ENCODE data around the gene RANBP2. TPM values are rescaled to one million over a fixed set of nuclear protein-coding genes. Genes with fewer than 3 reads are reported as not detected.

RANBP2 gene
- total RNA-seq, 2 donors from 2014 or later: 77.8 to 96.2 TPM

- intact Hi-C loops (cut with DNase I): no loop called here
- Histone ChIP-seq H3K36me3 (no peaks in the 10 kb centered on the region), H3K9me3 (no peaks in the 10 kb centered on the region), H3K4me3 (no peak overlapping the region), H3K27me3 (replicated peaks; ENCODE audit: insufficient read depth) (no peaks in the 10 kb centered on the region), H3K27ac (no peak overlapping the region), H3K4me1 (replicated peaks) (no peaks in the 10 kb centered on the region)
- DNase-seq (ENCODE audit: low spot score): no peak
- WGBS: 85% methylated on average over 7 of the region's 7 CpGs
- TF ChIP-seq POLR2AphosphoS5 (IDR thresholded peaks at IDR 0.05): no peak
- TF ChIP-seq POLR2A (IDR thresholded peaks at IDR 0.05): no peak
- TF ChIP-seq, protein P1, sequence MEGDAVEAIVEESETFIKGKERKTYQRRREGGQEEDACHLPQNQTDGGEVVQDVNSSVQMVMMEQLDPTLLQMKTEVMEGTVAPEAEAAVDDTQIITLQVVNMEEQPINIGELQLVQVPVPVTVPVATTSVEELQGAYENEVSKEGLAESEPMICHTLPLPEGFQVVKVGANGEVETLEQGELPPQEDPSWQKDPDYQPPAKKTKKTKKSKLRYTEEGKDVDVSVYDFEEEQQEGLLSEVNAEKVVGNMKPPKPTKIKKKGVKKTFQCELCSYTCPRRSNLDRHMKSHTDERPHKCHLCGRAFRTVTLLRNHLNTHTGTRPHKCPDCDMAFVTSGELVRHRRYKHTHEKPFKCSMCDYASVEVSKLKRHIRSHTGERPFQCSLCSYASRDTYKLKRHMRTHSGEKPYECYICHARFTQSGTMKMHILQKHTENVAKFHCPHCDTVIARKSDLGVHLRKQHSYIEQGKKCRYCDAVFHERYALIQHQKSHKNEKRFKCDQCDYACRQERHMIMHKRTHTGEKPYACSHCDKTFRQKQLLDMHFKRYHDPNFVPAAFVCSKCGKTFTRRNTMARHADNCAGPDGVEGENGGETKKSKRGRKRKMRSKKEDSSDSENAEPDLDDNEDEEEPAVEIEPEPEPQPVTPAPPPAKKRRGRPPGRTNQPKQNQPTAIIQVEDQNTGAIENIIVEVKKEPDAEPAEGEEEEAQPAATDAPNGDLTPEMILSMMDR (IDR thresholded peaks at IDR 0.05): no peak
Observed at GRCh38 chr2:108803045-108803736, 83.9 kb downstream of the RANBP2 start.

GRCh38 chr2:108805032-108805431 is 85.8 kb downstream of the RANBP2 start:
- no peak overlapping the region for H3K27ac ChIP-seq
- WGBS: 57% methylated on average over 1 of the region's 1 CpG
- TF ChIP-seq, protein P1 (IDR thresholded peaks at IDR 0.05): no peak
- TF ChIP-seq POLR2AphosphoS5 (IDR thresholded peaks at IDR 0.05): no peak
- no peak for TF ChIP-seq POLR2A (IDR thresholded peaks at IDR 0.05)
- no peaks in the 10 kb centered on the region for H3K36me3 ChIP-seq
- intact Hi-C loops (cut with DNase I): no loop called here
- H3K4me1 ChIP-seq (replicated peaks): no peaks in the 10 kb centered on the region
- DNase-seq (ENCODE audit: low spot score): no peak
- no peak overlapping the region for H3K4me3 ChIP-seq
- H3K27me3 ChIP-seq (replicated peaks; ENCODE audit: insufficient read depth): no peaks in the 10 kb centered on the region
- no peaks in the 10 kb centered on the region for H3K9me3 ChIP-seq

DNA sequence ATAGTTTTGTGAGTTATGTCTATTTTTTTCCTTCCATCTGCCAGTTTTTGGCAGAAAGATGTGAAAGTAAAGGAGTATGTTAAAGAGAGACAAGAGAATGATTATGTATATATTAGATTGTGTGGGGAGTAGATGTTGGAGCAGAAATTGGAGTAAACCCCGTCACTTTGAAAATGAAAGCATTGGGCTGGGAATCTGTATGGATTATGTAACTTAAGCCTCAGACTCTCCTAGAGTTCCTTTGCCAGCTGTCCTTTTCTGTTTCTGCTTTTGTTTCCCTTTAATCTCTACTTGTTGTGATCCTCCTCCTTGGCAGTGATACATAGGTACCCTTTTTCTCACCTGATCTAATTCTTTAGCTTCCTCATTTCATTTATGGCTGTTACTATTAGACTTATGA is 86.5 kb downstream of the RANBP2 start:
- intact Hi-C loops (cut with DNase I): no loop called here
- 48% methylated on average over 1 of the region's 1 CpG for WGBS
- H3K27me3 ChIP-seq (replicated peaks; ENCODE audit: insufficient read depth): no peaks in the 10 kb centered on the region
- H3K36me3 ChIP-seq: no peaks in the 10 kb centered on the region
- no peak overlapping the region for H3K27ac ChIP-seq
- no peak overlapping the region for H3K4me3 ChIP-seq
- TF ChIP-seq, protein P1 (IDR thresholded peaks at IDR 0.05): no peak
- TF ChIP-seq POLR2AphosphoS5 (IDR thresholded peaks at IDR 0.05) (no peak), POLR2A (IDR thresholded peaks at IDR 0.05) (no peak)
- H3K4me1 ChIP-seq (replicated peaks): no peaks in the 10 kb centered on the region
- DNase-seq (ENCODE audit: low spot score): no peak
- H3K9me3 ChIP-seq: no peaks in the 10 kb centered on the region

DNA sequence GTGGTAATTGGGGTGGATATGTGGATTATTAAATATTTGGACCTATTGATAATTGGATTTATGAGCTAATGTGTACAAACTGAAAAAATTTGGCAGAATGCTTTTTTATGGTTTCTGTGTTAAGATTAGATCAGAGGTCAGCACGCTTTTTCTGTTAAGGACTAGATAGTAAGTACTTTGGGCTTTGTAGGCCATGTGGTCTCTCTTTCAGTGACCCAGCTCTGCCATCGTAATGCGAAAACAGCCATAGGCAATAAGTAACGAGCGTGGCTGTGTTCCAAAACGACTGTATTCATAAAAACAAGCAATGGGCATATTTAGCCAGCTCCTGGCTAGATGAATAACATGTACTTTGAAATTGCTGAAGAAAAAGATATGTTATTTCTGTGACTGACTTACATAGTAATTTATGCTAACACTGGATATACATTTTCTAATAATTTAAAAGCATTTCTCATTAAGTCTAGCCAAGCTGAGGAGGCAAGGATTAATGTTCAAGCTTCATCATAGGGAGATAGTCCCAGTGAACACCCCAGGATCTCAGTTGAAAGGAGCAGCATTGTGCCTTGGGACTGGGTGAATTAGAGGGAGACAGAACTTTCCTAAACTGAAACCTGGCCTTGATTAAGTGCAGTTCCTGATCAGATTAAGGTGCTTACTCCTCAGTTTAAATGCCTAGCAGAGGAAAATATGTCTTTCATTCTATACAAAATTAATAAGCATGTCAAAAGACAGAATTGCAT is 87.3 kb downstream of the RANBP2 start:
- Histone ChIP-seq H3K4me3 (no peak overlapping the region), H3K9me3 (no peaks in the 10 kb centered on the region), H3K4me1 (replicated peaks) (no peaks in the 10 kb centered on the region), H3K36me3 (no peaks in the 10 kb centered on the region), H3K27me3 (replicated peaks; ENCODE audit: insufficient read depth) (no peaks in the 10 kb centered on the region), H3K27ac (no peak overlapping the region)
- no peak for DNase-seq (ENCODE audit: low spot score)
- WGBS: 73% methylated on average over 6 of the region's 6 CpGs
- TF ChIP-seq POLR2A (IDR thresholded peaks at IDR 0.05): no peak
- TF ChIP-seq, protein P1 (IDR thresholded peaks at IDR 0.05): no peak
- no peak for TF ChIP-seq POLR2AphosphoS5 (IDR thresholded peaks at IDR 0.05)
- intact Hi-C loops (cut with DNase I): no loop called here
